Esophagus squamous epithelium (tissue), 5 donors: ENCODE data around the gene BCAP29. TPM values are rescaled to one million over a fixed set of nuclear protein-coding genes. Genes with fewer than 3 reads are reported as not detected.

Experiments used
- DNase-seq: peaks from one replicate; lab custom pipeline; 2025; lab: John Stamatoyannopoulos, UW
- H3K27ac ChIP-seq, 4 donors: fragments of 200-600 bp; sonication (generic); one replicate each; pipeline ENCODE4 v1.5.1; 2016 to 2019; ENCODE audit warnings: mild to moderate bottlenecking in 1 of 4
- H3K27me3 ChIP-seq, 4 donors: fragments of 200-600 bp; sonication (generic); 1 replicate in 3 of 4; 2 replicates in 1 of 4; pipeline versions ENCODE4 v1.5.1 to v1.6.0; 2017 to 2021; ENCODE audit warnings: antibody characterized with exemption in 1 of 4
- H3K36me3 ChIP-seq, 3 donors: fragments of 200-600 bp; sonication (generic); one replicate each; pipeline ENCODE4 v1.5.1; 2016 to 2019
- H3K4me1 ChIP-seq, 3 donors: fragments of 200-600 bp; sonication (generic); one replicate each; pipeline ENCODE4 v1.5.1; 2017 to 2019
- H3K4me3 ChIP-seq, 4 donors: fragments of 200-600 bp; sonication (generic); 1 replicate in 3 of 4; 2 replicates in 1 of 4; pipeline ENCODE4 v1.5.1; 2016 to 2019; ENCODE audit warnings: mild to moderate bottlenecking in 2 of 4, moderate library complexity in 1 of 4
- H3K9me3 ChIP-seq, 3 donors: fragments of 200-600 bp; sonication (generic); one replicate each; pipeline ENCODE4 v1.5.1; 2016 to 2019
- POLR2A ChIP-seq, 4 donors: fragments of 450-650 bp; IDR thresholded peaks; one replicate each; pipeline ENCODE4 v1.6.1; 2017; ENCODE audit warnings: antibody characterized with exemption in 4 of 4, mild to moderate bottlenecking in 4 of 4, moderate library complexity in 3 of 4
- WGBS, 2 donors: methylation state at CpG; one replicate each; pipeline ENCODE4 v1.1.5; 2018; 5-methylcytosine and 5-hydroxymethylcytosine counted together
- intact Hi-C: fragments of 100-400 bp; cut with DNase I; formaldehyde crosslinking; loops from one replicate; pipeline ENCODE4 v1.15.0; 2022
- small RNA-seq, 4 donors: library from RNA; depleted of rRNA; stranded (forward); fragments of <200 nt; gene quantifications; one replicate each; pipeline ENCODE3, GENCODE V24; 2016
- total RNA-seq, 4 donors: library from RNA; depleted of rRNA; stranded (reverse); fragments of >200 nt; gene quantifications; one replicate each; pipeline ENCODE4 v1.1.0, GENCODE V29; 2016
- TF ChIP-seq, protein P1 (sequence below), 6 experiments: fragments of 450-650 bp in 4 of 6; fragments of 200-600 bp in 2 of 6; sonication (generic) in 2 of 6; IDR thresholded peaks; one replicate each; pipeline ENCODE4 v1.5.1; 2016 to 2019; ENCODE audit warnings: antibody characterized with exemption in 6 of 6, mild to moderate bottlenecking in 4 of 6, moderate library complexity in 4 of 6
- donor health status: DM: yes; HTN: yes; CAD: no.

The BCAP29 gene
- total RNA-seq, 4 donors from 2014 or later: 68.7 to 96.3 (median 92.2) TPM

DNA sequence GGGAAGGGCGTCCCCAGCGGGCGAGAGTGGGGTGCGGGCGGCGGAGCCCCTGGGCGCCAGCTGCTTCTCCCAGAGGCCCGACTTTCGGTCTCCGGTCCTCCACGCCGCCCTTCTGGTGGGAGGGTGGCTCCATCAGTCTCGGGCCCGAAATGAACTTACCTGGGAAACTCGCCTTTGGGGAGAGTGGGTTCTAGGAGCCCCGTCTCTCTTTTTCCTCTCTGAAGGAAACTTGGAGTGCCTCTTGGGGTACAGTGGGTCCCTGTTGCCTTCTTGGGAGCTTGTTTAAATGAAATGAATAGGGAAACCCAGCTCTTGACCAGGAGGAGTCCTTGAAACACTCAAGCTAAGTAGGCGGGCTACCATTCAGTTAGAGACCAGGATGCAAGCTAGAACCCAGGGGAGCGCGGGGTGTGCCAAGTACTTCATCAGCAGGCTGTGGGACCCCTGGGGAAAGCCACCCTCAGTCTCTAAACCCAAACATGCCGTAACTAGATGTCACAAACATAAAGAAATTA is 81.9 kb downstream of the BCAP29 start:
- intact Hi-C loops: no loop called here
- TF ChIP-seq, protein P1, sequence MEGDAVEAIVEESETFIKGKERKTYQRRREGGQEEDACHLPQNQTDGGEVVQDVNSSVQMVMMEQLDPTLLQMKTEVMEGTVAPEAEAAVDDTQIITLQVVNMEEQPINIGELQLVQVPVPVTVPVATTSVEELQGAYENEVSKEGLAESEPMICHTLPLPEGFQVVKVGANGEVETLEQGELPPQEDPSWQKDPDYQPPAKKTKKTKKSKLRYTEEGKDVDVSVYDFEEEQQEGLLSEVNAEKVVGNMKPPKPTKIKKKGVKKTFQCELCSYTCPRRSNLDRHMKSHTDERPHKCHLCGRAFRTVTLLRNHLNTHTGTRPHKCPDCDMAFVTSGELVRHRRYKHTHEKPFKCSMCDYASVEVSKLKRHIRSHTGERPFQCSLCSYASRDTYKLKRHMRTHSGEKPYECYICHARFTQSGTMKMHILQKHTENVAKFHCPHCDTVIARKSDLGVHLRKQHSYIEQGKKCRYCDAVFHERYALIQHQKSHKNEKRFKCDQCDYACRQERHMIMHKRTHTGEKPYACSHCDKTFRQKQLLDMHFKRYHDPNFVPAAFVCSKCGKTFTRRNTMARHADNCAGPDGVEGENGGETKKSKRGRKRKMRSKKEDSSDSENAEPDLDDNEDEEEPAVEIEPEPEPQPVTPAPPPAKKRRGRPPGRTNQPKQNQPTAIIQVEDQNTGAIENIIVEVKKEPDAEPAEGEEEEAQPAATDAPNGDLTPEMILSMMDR (IDR thresholded peaks at IDR 0.05): no peak
- TF ChIP-seq POLR2A (IDR thresholded peaks at IDR 0.05): no peak
- peaks cover 7 to 22% (median 16%) of the 10 kb centered on the region in 3 donors for H3K4me1 ChIP-seq
- H3K9me3 ChIP-seq: no peaks in the 10 kb centered on the region
- no peak overlapping the region for H3K27ac ChIP-seq
- no peak for DNase-seq
- peak overlapping the region; percentile 26 to 67 (median 42) for H3K4me3 ChIP-seq
- H3K27me3 ChIP-seq: peaks cover 4 to 68% (median 14%) of the 10 kb centered on the region in 4 donors
- WGBS, 2 donors: 49 to 57% methylated on average over 2 to 4 of the region's 20 CpGs
- H3K36me3 ChIP-seq: no peaks in the 10 kb centered on the region

DNA sequence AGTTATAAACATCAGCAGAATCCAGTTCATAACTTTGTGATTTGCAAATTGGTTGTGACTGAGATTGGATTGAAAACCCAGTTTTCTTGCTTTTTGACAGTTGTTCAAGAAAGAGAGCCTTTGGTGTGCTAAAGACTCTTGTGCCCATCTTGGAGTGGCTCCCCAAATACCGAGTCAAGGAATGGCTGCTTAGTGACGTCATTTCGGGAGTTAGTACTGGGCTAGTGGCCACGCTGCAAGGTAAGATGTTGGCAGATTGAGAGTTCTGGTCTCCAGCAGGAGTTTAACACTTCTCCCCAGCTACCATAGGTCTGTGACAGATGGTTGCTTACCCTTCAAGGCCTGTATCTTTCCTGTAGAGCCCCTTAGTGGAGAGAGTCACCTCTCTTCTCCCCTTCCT is 83.2 kb downstream of the BCAP29 start:
- intact Hi-C loops: no loop called here
- Histone ChIP-seq H3K27me3 (peaks cover 4 to 68% (median 14%) of the 10 kb centered on the region in 4 donors), H3K4me3 (no peak overlapping the region), H3K4me1 (peaks cover 7 to 22% (median 16%) of the 10 kb centered on the region in 3 donors), H3K27ac (no peak overlapping the region), H3K9me3 (no peaks in the 10 kb centered on the region), H3K36me3 (no peaks in the 10 kb centered on the region)
- TF ChIP-seq, protein P1 (IDR thresholded peaks at IDR 0.05): no peak
- no peak for TF ChIP-seq POLR2A (IDR thresholded peaks at IDR 0.05)
- 83 to 88% methylated on average over 4 of the region's 4 CpGs for WGBS, 2 donors
- no peak for DNase-seq

DNA sequence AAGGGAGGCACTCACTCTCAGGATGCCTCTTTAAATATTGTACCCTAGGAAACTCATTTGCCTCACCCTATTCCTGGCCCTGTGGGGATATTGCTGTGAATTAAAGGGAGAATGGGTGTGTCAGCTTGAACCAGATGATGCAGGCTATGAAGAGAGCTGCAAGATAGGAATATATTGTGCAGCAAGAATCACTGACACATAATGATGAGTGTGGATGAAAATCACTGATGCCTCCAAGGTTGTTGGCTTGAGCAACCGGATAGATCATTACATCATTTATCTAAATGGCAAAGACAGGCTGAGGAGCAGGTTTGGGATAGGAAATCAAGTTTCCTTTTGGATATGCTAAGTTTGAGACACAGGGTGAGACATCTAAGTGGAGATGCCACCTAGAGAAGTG is 86.7 kb downstream of the BCAP29 start:
- H3K27me3 ChIP-seq: peaks cover 3 to 37% (median 5%) of the 10 kb centered on the region in 4 donors
- no peak overlapping the region for H3K4me3 ChIP-seq
- no peak overlapping the region for H3K27ac ChIP-seq
- H3K9me3 ChIP-seq: no peaks in the 10 kb centered on the region
- peaks cover 0 to 4% (median 2%) of the 10 kb centered on the region in 3 donors for H3K4me1 ChIP-seq
- DNase-seq: no peak
- H3K36me3 ChIP-seq: no peaks in the 10 kb centered on the region
- 33 to 45% methylated on average over 1 of the region's 1 CpG for WGBS, 2 donors
- intact Hi-C loops: no loop called here
- TF ChIP-seq, protein P1 (IDR thresholded peaks at IDR 0.05): no peak
- TF ChIP-seq POLR2A (IDR thresholded peaks at IDR 0.05): no peak

DNA sequence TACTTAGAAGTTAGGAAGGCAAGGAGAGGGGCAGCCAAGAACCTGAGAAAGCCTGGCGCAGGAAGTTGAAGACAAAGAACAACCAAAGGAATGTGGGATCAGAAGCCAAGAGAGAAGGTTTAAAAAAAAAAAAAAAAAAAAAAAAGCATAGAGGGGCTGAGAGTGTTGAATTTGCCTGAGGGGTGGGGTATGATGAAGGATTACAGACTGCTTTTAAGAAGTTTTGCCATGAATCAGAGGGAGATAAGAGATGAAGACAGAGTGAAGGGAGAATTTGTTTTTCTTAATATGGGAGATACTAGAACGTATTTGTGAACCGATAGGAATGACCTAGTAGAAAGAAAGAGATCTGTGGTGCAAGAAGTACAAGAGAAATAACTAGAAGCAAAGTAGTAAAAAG is 87.3 kb downstream of the BCAP29 start:
- 59 to 70% methylated on average over 3 of the region's 3 CpGs for WGBS, 2 donors
- Histone ChIP-seq H3K4me3 (no peak overlapping the region), H3K4me1 (no peaks in the 10 kb centered on the region), H3K36me3 (no peaks in the 10 kb centered on the region), H3K27ac (no peak overlapping the region), H3K9me3 (no peaks in the 10 kb centered on the region), H3K27me3 (peaks cover 0 to 32% (median 1%) of the 10 kb centered on the region in 4 donors)
- DNase-seq: no peak
- TF ChIP-seq, protein P1 (IDR thresholded peaks at IDR 0.05): no peak
- no peak for TF ChIP-seq POLR2A (IDR thresholded peaks at IDR 0.05)
- intact Hi-C loops: no loop called here

DNA sequence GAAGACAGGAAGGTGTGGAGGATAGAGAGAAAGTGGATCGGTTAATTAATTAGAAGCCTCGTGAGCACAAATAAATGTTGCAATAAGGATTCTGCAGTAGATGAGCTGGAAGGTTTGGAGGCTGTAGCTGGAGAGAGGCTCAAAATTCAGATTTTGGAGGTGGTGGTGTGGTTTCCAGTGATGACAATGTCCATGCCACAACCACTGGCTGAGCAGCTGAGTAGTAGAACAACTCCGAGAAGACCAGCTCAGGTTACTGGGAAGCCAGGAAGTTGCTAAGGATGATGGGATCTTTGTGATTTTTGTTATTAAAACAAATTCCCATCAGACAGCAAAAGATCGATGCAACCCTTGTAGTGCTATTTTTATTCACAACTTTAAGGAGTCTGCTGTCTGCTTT is 88.2 kb downstream of the BCAP29 start:
- 83 to 86% methylated on average over 4 of the region's 4 CpGs for WGBS, 2 donors
- H3K4me3 ChIP-seq: no peak overlapping the region
- no peaks in the 10 kb centered on the region for H3K4me1 ChIP-seq
- TF ChIP-seq, protein P1 (IDR thresholded peaks at IDR 0.05): no peak
- no peak for TF ChIP-seq POLR2A (IDR thresholded peaks at IDR 0.05)
- intact Hi-C loops: no loop called here
- no peak overlapping the region for H3K27ac ChIP-seq
- H3K36me3 ChIP-seq: no peaks in the 10 kb centered on the region
- H3K9me3 ChIP-seq: no peaks in the 10 kb centered on the region
- peaks cover 0 to 22% (median 0%) of the 10 kb centered on the region in 4 donors for H3K27me3 ChIP-seq
- no peak for DNase-seq

Small RNA genes within 50 kb of the gene (small RNA-seq; reads per million reads assigned to genes)
- gene BANF1P5 (0 reads per million in 4 donors), gene RF01233 (0 reads per million in 4 donors)

Other genes with a start within 250 kb of the BCAP29 start
- not detected for gene GPR22, start 110.2 kb upstream of the BCAP29 start, total RNA-seq
- gene COG5, start 16.3 kb upstream of the BCAP29 start, total RNA-seq: 10 to 100 TPM; 24.4 to 30.0 (median 27.2) TPM
- gene DUS4L, start 16.3 kb upstream of the BCAP29 start, total RNA-seq: 1 to 10 TPM; 2.7 to 8.0 (median 7.2) TPM
- 1 to 10 TPM in 1 of 4 donors, under 1 TPM in 3; 0.13 to 1.2 (median 0.19) TPM for gene SLC26A4, start 80.6 kb downstream of the BCAP29 start, total RNA-seq
- gene CBLL1, start 163.9 kb downstream of the BCAP29 start, total RNA-seq: 10 to 100 TPM in 3 of 4 donors, 1 to 10 TPM in 1; 9.6 to 28.8 (median 14.5) TPM
- gene SLC26A3, start 223.0 kb downstream of the BCAP29 start, total RNA-seq: not detected